HFF-Myc (cell line): ENCODE data around the gene ATAD3A.
"Not testable (repeated sequence)": the region's sequence is repeated elsewhere in the genome, so short reads cannot be mapped to it uniquely, and the experiment has no call there.

Experiments used
- DNase-seq: peaks from one replicate; pipeline ENCODE4 v3.0.0-alpha.2; 2011; ENCODE audit warnings: low read depth; ENCODE audit errors: extremely low read depth
- H3K4me3 ChIP-seq: replicated peaks from 2 replicates; pipeline ENCODE4 v1.5.1; 2011; ENCODE audit warnings: low read depth, mild to moderate bottlenecking, control low read depth, low read length
- CTCF ChIP-seq: IDR thresholded peaks from 2 replicates; pipeline ENCODE4 v1.5.1; 2012; ENCODE audit warnings: mild to moderate bottlenecking, low read depth, low read length, control low read depth; ENCODE audit errors: missing control alignments

Gene ATAD3A

GRCh38 chr1:1477206-1477605 lies 34.8 kb upstream of the ATAD3A start:
- H3K4me3 ChIP-seq = no peak overlapping the region
- no peak for DNase-seq
- no peak for TF ChIP-seq CTCF

GRCh38 chr1:1479547-1480487 lies 32.1 kb upstream of the ATAD3A start:
- H3K4me3 ChIP-seq = no peak overlapping the region
- no peak for DNase-seq
- no peak for TF ChIP-seq CTCF

DNA sequence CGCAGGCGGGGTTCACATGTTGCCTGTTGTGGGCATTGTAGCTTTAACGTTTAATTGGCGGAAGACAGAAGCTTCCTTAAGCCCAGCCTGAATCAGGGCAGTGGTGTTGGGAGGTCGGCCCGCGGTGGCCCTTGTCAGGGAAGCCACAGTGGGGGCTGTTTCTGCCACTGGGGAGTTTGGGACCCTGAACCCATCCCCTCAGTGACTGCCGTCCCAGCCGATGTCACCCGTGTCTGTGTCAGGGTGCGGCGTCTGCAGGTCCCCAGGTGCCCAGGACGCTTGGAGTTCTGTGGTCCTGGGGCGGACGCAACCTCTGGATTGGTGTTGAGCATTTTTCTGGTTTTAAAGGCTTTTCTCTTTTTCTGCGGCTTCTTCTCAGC lies 31.5 kb upstream of the ATAD3A start:
- H3K4me3 ChIP-seq, DNase-seq: not testable (repeated sequence)

GRCh38 chr1:1481811-1482210 lies 30.2 kb upstream of the ATAD3A start:
- not testable (repeated sequence) for DNase-seq, H3K4me3 ChIP-seq

- no peak for TF ChIP-seq CTCF
- DNase-seq = no peak
- no peak overlapping the region for H3K4me3 ChIP-seq
Observed at GRCh38 chr1:1482856-1483255, 29.1 kb upstream of the ATAD3A start.

DNA sequence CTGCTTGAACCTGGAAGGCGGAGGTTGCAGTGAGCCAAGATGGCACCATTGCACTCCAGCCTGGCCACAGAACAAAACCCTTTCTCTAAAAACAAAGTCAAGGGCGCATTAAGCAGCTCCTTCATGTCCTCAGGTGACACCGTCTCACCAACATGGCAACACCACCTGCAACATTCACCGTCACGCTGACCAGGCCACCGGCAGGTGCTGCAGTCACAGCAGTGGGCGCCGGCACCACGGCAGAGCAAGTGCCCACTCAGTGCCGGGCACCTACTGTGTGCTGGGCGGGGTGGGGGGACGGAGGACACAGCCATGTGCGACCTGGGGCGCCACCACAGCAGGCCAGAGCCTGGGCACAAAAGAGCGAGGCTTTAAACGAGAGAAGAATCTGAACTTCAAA lies 28.2 kb upstream of the ATAD3A start:
- H3K4me3 ChIP-seq = no peak overlapping the region
- no peak for TF ChIP-seq CTCF

GRCh38 chr1:1484976-1485750 lies 26.8 kb upstream of the ATAD3A start:
- not testable (repeated sequence) for DNase-seq, H3K4me3 ChIP-seq

More for the DNA sequence above, 28.2 kb upstream of the ATAD3A start:
- DNase-seq = no peak

DNA sequence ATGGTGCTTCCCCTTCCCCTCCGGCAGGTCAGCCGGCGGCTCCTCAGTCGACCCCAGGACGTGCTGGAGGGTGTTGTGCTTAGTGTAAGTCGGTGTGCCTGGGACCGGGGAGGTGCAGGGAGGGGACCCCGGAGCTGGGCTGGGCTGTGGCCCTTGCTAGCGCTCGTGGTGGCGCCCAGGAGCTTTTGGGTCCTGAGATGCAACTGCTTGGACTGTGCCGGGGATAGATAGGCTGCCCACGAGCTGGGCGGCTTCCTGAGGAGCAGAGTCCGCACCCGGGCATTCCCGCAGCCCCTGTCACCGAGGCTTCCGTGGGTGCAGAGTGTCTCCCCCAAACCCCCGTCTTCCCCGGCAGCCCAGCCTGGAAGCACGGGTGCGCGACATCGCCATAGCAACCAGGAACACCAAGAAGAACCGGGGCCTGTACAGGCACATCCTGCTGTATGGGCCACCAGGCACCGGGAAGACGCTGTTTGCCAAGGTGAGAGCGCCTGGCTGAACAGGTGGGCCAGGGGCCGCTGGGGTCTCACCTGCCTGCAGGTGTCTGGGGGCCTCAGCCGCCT lies 26.1 kb upstream of the ATAD3A start:
- DNase-seq, H3K4me3 ChIP-seq: not testable (repeated sequence)

DNA sequence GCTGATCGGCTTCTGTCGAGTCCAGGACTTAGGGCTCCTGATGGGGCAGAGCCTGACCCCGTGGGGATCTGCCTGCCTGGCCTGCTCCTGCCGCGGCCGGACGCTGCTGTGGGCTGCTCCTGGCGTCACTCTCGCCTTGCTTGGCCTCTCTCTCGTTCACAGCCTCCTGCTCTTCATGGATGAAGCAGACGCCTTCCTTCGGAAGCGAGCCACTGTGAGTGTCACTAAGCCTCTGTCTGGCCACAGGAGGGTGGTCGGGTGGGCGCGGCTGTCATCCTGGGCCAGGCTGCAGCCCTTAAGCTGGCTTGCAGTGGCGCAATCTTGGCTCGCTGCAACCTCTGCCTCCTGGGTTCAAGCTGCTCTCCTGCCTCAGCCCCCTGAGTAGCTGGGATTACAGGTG lies 24.3 kb upstream of the ATAD3A start:
- no peak overlapping the region for H3K4me3 ChIP-seq
- DNase-seq = no peak
- no peak for TF ChIP-seq CTCF
